Measurements from ENCODE around the gene CACNG3.

CACNG3 gene

DNA sequence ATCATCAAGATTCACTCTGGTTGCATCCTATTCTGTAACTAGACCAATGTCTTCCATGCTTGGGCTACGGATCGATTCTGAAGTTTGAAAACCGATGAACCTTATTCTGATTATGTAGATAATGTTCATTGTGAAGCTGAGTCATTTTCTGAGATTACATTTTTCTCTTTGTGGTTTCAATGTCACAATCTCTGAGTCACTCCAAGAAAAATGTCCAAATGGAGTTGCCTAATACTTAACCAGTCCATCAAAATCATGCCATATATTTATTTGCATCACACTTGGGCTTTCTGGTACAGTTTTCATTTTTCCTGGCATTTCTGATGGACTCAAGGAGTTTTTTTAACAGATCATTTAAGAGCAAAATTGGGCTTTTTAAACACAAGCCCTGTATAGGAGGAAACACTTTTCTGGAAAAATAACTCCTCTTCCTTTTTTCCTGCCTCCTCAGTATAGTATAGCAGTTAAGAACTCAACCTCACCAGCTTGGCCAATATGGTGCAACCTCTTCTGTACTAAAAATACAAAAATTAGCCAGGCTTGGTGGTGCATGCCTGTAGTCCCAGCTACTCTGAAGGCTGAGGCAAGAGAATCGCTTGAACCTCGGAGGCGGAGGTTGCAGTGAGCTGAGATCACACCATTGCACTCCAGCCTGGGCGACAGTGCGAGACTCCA lies 17.5 kb downstream of the CACNG3 start:
- H3K36me3 ChIP-seq (ENCODE audit: control insufficient read depth, insufficient read depth, low read length), result no peaks in the 10 kb centered on the region
- no peaks in the 10 kb centered on the region for H3K27me3 ChIP-seq (replicated peaks; ENCODE audit: control insufficient read depth, insufficient read depth, low read length, poor library complexity, severe bottlenecking)
- no peak overlapping the region for H3K4me3 ChIP-seq (ENCODE audit: insufficient read depth, low read depth, low read length, poor library complexity, severe bottlenecking)
- no peaks in the 10 kb centered on the region for H3K9me3 ChIP-seq (ENCODE audit: control insufficient read depth, low read length)
- H3K27ac ChIP-seq (ENCODE audit: insufficient read depth, low read length, poor library complexity, severe bottlenecking), result no peak overlapping the region
- no peaks in the 10 kb centered on the region for H3K4me1 ChIP-seq (ENCODE audit: control insufficient read depth, insufficient read depth, low read length, poor library complexity, severe bottlenecking)
- no peak for DNase-seq

DNA sequence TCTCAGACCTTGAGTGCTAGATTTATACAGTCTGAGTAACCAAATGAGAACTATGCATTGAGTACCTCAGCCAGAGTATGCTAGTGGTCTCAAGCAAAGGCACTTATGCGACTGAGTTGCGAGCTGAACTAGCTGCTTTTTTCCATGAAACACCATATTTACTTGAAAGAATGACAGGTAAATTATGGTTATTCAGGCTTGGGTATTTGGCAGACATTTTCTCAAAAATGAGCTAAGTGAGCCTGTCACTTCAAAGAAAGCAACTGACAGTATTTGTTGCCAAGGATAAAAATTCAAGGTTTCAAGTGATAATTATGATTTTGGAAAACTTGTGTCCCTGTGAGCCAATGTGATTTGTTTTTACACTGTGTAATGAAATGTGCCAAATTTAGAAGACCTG lies 19.3 kb downstream of the CACNG3 start:
- H3K27ac ChIP-seq (ENCODE audit: insufficient read depth, low read length, poor library complexity, severe bottlenecking), result no peak overlapping the region
- no peaks in the 10 kb centered on the region for H3K27me3 ChIP-seq (replicated peaks; ENCODE audit: control insufficient read depth, insufficient read depth, low read length, poor library complexity, severe bottlenecking)
- no peak overlapping the region for H3K4me3 ChIP-seq (ENCODE audit: insufficient read depth, low read depth, low read length, poor library complexity, severe bottlenecking)
- H3K36me3 ChIP-seq (ENCODE audit: control insufficient read depth, insufficient read depth, low read length), result no peaks in the 10 kb centered on the region
- no peaks in the 10 kb centered on the region for H3K9me3 ChIP-seq (ENCODE audit: control insufficient read depth, low read length)
- no peak for DNase-seq
- no peaks in the 10 kb centered on the region for H3K4me1 ChIP-seq (ENCODE audit: control insufficient read depth, insufficient read depth, low read length, poor library complexity, severe bottlenecking)

DNA sequence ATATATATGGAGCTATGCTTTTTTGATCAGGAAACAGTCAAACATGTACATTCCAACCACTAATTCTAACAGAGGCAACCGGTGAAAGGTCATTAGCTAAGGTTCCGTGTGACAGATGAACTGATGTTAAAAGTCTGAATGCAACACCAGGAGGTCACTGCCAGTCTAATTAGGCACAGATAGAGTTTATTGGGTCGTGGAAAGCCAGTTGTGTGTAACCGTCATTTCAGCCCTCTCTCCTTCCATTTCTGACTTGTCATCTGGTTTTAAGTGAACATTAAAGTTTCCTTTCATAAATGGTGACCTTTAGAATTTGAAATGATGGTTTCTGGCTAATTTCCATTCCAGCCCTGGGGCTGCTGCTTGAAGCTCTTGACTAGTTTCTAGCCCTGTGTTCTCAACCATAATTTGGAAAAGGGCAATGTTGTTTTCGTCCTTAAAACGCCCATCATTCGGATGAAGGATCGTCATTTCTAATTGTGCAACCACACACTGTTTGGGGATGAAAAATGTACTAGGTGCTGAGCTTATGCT lies 23.9 kb downstream of the CACNG3 start:
- no peak for DNase-seq
- Histone ChIP-seq H3K36me3 (ENCODE audit: control insufficient read depth, insufficient read depth, low read length) (no peaks in the 10 kb centered on the region), H3K4me1 (ENCODE audit: control insufficient read depth, insufficient read depth, low read length, poor library complexity, severe bottlenecking) (no peaks in the 10 kb centered on the region), H3K9me3 (ENCODE audit: control insufficient read depth, low read length) (no peaks in the 10 kb centered on the region), H3K4me3 (ENCODE audit: insufficient read depth, low read depth, low read length, poor library complexity, severe bottlenecking) (no peak overlapping the region), H3K27ac (ENCODE audit: insufficient read depth, low read length, poor library complexity, severe bottlenecking) (no peak overlapping the region), H3K27me3 (replicated peaks; ENCODE audit: control insufficient read depth, insufficient read depth, low read length, poor library complexity, severe bottlenecking) (no peaks in the 10 kb centered on the region)

DNA sequence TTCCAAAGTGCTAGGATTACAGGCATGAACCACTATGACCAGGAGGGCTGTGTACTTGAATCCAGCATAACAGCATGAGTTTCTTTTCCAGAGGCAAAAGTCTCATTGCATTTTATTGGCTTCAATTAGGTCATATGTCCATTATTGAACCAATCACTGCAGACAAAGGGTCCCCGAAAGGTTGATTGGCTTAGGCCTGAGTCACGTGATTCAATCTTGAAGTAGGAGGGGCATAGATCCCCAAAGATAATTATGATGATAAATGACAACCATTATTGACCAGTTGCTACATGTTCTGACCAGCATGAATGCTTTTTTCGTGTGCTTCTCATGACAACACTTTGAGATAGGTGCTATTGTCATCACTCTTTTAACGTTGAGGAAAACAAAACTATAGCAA lies 25.3 kb downstream of the CACNG3 start:
- no peak overlapping the region for H3K27ac ChIP-seq (ENCODE audit: insufficient read depth, low read length, poor library complexity, severe bottlenecking)
- no peak for DNase-seq
- no peaks in the 10 kb centered on the region for H3K36me3 ChIP-seq (ENCODE audit: control insufficient read depth, insufficient read depth, low read length)
- H3K4me1 ChIP-seq (ENCODE audit: control insufficient read depth, insufficient read depth, low read length, poor library complexity, severe bottlenecking), result no peaks in the 10 kb centered on the region
- no peaks in the 10 kb centered on the region for H3K9me3 ChIP-seq (ENCODE audit: control insufficient read depth, low read length)
- H3K4me3 ChIP-seq (ENCODE audit: insufficient read depth, low read depth, low read length, poor library complexity, severe bottlenecking), result no peak overlapping the region
- H3K27me3 ChIP-seq (replicated peaks; ENCODE audit: control insufficient read depth, insufficient read depth, low read length, poor library complexity, severe bottlenecking), result no peaks in the 10 kb centered on the region

DNA sequence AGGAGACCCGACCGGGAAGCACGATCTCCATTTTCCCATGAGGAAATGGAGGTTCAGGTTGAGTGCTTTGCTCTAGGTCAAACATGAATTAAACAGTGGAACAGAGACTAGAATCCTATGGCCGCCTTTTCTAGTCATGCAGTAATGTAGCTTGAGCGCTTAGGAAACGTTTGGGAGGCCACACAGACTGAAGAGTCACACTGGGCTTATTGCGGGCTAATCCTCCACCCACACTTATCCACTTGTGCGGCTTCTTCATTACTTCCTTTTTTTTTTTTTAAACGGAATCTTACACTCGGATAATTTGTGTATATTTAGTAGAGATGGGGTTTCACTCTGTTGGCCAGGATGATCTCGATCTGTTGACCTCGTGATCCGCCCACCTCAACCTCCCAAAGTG lies 26.0 kb downstream of the CACNG3 start:
- Histone ChIP-seq H3K27ac (ENCODE audit: insufficient read depth, low read length, poor library complexity, severe bottlenecking) (no peak overlapping the region), H3K27me3 (replicated peaks; ENCODE audit: control insufficient read depth, insufficient read depth, low read length, poor library complexity, severe bottlenecking) (no peaks in the 10 kb centered on the region), H3K4me3 (ENCODE audit: insufficient read depth, low read depth, low read length, poor library complexity, severe bottlenecking) (no peak overlapping the region), H3K36me3 (ENCODE audit: control insufficient read depth, insufficient read depth, low read length) (no peaks in the 10 kb centered on the region), H3K9me3 (ENCODE audit: control insufficient read depth, low read length) (no peaks in the 10 kb centered on the region), H3K4me1 (ENCODE audit: control insufficient read depth, insufficient read depth, low read length, poor library complexity, severe bottlenecking) (no peaks in the 10 kb centered on the region)
- DNase-seq, result no peak

DNA sequence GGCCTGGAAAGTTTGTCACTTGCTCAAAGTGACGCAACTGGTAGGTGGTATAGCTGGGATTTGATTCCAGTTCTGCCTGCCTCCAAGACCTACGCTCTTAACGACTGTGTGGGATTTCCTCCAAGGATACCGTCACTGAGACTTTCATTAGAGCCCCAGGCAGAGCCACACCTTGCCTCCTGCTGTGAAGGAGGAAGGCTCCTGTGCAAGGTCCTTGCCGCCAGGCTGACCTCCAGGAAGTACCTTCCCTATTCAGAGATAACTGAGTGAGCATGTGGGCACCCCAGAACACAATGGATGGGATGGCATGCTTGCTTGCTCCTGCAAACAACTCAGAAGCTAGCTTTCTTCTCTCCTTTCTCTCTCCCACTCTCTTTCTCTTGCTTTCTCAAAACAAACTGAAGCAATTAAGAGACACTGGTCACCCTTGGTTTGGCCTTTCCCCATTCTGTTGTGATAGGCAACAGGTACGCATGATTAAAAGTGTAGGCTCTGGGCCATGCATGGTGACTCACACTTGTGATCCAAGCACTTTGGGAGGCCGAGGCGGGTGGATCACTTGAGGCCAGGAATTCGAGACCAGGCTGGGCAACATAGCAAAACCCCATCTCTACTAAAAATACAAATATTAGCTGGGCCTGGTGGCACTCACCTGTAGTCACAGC lies 30.7 kb downstream of the CACNG3 start:
- H3K9me3 ChIP-seq (ENCODE audit: control insufficient read depth, low read length), result no peaks in the 10 kb centered on the region
- no peaks in the 10 kb centered on the region for H3K27me3 ChIP-seq (replicated peaks; ENCODE audit: control insufficient read depth, insufficient read depth, low read length, poor library complexity, severe bottlenecking)
- H3K4me1 ChIP-seq (ENCODE audit: control insufficient read depth, insufficient read depth, low read length, poor library complexity, severe bottlenecking), result no peaks in the 10 kb centered on the region
- no peak for DNase-seq
- no peak overlapping the region for H3K27ac ChIP-seq (ENCODE audit: insufficient read depth, low read length, poor library complexity, severe bottlenecking)
- no peak overlapping the region for H3K4me3 ChIP-seq (ENCODE audit: insufficient read depth, low read depth, low read length, poor library complexity, severe bottlenecking)
- H3K36me3 ChIP-seq (ENCODE audit: control insufficient read depth, insufficient read depth, low read length), result no peaks in the 10 kb centered on the region

DNA sequence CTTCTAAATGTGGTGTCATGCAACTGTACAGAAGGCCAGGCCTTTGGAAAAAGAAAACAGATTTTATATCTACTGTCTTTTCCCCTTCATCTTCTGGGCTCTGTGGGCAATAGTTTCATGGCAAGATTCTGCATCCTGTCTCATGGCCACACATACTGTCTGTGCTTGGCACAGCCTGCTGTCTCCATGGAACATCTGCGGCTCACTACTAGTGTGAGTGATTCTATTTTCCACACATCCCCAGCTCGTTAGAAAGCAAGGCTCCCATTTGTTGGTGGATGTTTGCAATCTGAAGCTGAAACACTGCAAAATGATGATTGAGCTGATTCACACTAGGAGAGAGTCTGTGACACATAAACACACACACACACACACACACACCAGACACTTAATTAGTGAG lies 32.4 kb downstream of the CACNG3 start:
- DNase-seq, result no peak
- Histone ChIP-seq H3K27ac (ENCODE audit: insufficient read depth, low read length, poor library complexity, severe bottlenecking) (no peak overlapping the region), H3K9me3 (ENCODE audit: control insufficient read depth, low read length) (no peaks in the 10 kb centered on the region)

DNA sequence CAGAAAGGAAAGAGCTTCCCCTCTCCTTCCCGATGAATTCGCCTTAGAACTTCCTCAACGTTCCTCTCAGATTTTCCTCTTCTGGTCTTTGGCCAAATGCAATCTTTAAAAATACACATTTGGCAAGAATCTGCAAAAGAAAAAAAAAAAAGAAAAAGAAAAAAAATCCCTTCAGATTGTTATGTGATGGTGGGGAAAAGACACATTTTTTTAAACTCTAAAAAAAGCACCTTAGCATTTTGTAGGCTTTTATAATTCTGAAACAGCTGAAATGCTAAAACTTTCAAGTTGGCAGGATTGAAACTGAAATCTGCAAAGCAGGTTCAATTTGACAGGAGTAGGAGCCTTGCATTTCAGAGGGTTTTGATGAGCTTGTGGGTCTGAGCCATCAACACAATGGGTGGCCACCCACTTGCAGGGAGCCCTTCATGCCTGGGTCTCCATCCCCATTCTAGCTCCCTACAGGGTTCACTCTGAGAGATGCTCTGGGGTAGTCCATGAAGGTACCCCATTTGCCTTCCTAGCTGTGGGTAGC lies 33.1 kb downstream of the CACNG3 start:
- no peak overlapping the region for H3K4me3 ChIP-seq (ENCODE audit: insufficient read depth, low read depth, low read length, poor library complexity, severe bottlenecking)
- no peaks in the 10 kb centered on the region for H3K4me1 ChIP-seq (ENCODE audit: control insufficient read depth, insufficient read depth, low read length, poor library complexity, severe bottlenecking)

More for the DNA sequence above, 32.4 kb downstream of the CACNG3 start:
- no peaks in the 10 kb centered on the region for H3K27me3 ChIP-seq (replicated peaks; ENCODE audit: control insufficient read depth, insufficient read depth, low read length, poor library complexity, severe bottlenecking)
- H3K4me1 ChIP-seq (ENCODE audit: control insufficient read depth, insufficient read depth, low read length, poor library complexity, severe bottlenecking), result no peaks in the 10 kb centered on the region
- H3K36me3 ChIP-seq (ENCODE audit: control insufficient read depth, insufficient read depth, low read length), result no peaks in the 10 kb centered on the region
- H3K4me3 ChIP-seq (ENCODE audit: insufficient read depth, low read depth, low read length, poor library complexity, severe bottlenecking), result no peak overlapping the region

DNA sequence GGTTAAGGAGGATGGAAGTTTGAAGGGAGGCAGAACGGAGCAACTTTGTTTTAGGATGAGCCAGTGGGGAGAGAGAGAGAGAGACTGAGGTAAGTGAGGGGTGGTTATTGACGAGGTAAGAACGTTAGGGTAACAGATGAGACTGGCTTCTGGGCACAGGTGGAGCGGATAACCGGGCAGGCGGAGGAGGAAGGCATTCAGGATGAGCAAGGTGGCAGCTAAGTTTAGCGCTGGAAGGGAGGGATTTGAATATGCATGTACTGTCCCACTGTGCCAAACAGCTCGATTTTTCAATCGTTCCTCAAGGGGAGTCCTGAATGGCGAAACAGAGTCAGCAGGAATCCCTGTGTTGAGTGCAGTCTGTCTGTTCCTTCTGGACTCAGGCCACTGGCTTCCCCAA lies 35.8 kb downstream of the CACNG3 start:
- H3K27ac ChIP-seq (ENCODE audit: insufficient read depth, low read length, poor library complexity, severe bottlenecking), result no peak overlapping the region
- no peaks in the 10 kb centered on the region for H3K4me1 ChIP-seq (ENCODE audit: control insufficient read depth, insufficient read depth, low read length, poor library complexity, severe bottlenecking)
- no peak for DNase-seq
- no peaks in the 10 kb centered on the region for H3K27me3 ChIP-seq (replicated peaks; ENCODE audit: control insufficient read depth, insufficient read depth, low read length, poor library complexity, severe bottlenecking)
- no peaks in the 10 kb centered on the region for H3K9me3 ChIP-seq (ENCODE audit: control insufficient read depth, low read length)
- H3K36me3 ChIP-seq (ENCODE audit: control insufficient read depth, insufficient read depth, low read length), result no peaks in the 10 kb centered on the region
- H3K4me3 ChIP-seq (ENCODE audit: insufficient read depth, low read depth, low read length, poor library complexity, severe bottlenecking), result no peak overlapping the region

More for the DNA sequence above, 33.1 kb downstream of the CACNG3 start:
- H3K9me3 ChIP-seq (ENCODE audit: control insufficient read depth, low read length), result no peaks in the 10 kb centered on the region
- H3K27ac ChIP-seq (ENCODE audit: insufficient read depth, low read length, poor library complexity, severe bottlenecking), result no peak overlapping the region
- no peaks in the 10 kb centered on the region for H3K27me3 ChIP-seq (replicated peaks; ENCODE audit: control insufficient read depth, insufficient read depth, low read length, poor library complexity, severe bottlenecking)
- no peaks in the 10 kb centered on the region for H3K36me3 ChIP-seq (ENCODE audit: control insufficient read depth, insufficient read depth, low read length)
- DNase-seq, result no peak

DNA sequence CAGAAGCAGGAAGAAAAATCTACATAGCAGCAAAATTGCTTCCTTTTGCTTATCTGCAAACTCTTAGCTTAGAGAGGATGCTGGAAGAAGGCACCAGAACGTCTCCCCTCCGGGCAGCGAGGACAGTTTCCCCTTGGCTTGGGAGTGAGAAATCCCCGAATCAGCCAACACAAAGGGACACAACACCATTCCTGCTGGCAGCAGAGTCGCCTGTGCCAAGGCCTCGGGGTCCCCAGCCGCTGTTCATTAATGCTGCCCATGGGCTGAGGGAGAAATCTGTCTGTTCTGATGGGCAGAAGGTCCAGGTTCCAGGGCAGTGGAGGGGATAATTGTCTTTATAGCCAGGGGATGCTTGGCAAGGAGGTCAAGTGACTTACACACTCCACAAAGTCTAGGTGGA lies 38.0 kb downstream of the CACNG3 start:
- Histone ChIP-seq H3K27ac (ENCODE audit: insufficient read depth, low read length, poor library complexity, severe bottlenecking) (no peak overlapping the region), H3K27me3 (replicated peaks; ENCODE audit: control insufficient read depth, insufficient read depth, low read length, poor library complexity, severe bottlenecking) (no peaks in the 10 kb centered on the region), H3K9me3 (ENCODE audit: control insufficient read depth, low read length) (no peaks in the 10 kb centered on the region), H3K4me1 (ENCODE audit: control insufficient read depth, insufficient read depth, low read length, poor library complexity, severe bottlenecking) (no peaks in the 10 kb centered on the region), H3K36me3 (ENCODE audit: control insufficient read depth, insufficient read depth, low read length) (no peaks in the 10 kb centered on the region), H3K4me3 (ENCODE audit: insufficient read depth, low read depth, low read length, poor library complexity, severe bottlenecking) (no peak overlapping the region)
- DNase-seq, result no peak
